NCI-H2196 treated with DMSO at 0.1 percent for 48 hours (cell line): ENCODE results near the gene ARFGEF3.

Experiments used
- DNase-seq: peaks from one replicate; lab custom pipeline; 2025; ENCODE audit not compliant: unreplicated experiment; lab: John Stamatoyannopoulos, UW

Gene ARFGEF3

GRCh38 chr6:138387577-138388368 lies 226.0 kb downstream of the ARFGEF3 start:
- DNase-seq: peak; percentile 33

- no peak for DNase-seq
Observed at GRCh38 chr6:138389551-138389950, 227.8 kb downstream of the ARFGEF3 start.
